ENCODE measurements around the gene PHC2.

Gene PHC2

DNA sequence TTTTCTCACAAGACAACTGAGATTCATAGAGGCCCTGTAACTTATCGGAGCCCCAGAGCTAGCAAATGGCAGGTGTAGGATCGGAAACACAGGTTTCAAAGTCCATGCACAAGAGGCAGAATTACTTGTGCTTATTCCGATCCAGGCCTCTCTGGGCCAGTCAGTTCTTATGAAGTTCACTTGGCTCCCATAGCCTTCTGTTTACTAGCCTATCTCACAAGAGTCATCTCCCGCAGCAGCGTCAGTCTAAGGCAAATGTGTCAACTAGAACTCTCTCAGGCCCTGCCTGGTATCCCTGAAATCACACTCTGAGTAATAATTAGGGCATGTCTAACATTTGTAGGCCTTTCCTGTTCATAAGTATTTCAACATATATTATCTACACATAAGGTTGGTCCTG lies 43.3 kb downstream of the PHC2 start:
- DNase-seq (ENCODE audit: low read depth), result peak; percentile 92
- TF ChIP-seq, protein P1, sequence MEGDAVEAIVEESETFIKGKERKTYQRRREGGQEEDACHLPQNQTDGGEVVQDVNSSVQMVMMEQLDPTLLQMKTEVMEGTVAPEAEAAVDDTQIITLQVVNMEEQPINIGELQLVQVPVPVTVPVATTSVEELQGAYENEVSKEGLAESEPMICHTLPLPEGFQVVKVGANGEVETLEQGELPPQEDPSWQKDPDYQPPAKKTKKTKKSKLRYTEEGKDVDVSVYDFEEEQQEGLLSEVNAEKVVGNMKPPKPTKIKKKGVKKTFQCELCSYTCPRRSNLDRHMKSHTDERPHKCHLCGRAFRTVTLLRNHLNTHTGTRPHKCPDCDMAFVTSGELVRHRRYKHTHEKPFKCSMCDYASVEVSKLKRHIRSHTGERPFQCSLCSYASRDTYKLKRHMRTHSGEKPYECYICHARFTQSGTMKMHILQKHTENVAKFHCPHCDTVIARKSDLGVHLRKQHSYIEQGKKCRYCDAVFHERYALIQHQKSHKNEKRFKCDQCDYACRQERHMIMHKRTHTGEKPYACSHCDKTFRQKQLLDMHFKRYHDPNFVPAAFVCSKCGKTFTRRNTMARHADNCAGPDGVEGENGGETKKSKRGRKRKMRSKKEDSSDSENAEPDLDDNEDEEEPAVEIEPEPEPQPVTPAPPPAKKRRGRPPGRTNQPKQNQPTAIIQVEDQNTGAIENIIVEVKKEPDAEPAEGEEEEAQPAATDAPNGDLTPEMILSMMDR (conservative IDR thresholded peaks at IDR 0.05; ENCODE audit: control insufficient read depth, insufficient read depth, low read depth, low read length), result no peak
- no peak overlapping the region for H3K4me3 ChIP-seq (ENCODE audit: control insufficient read depth, low read depth, low read length)

DNA sequence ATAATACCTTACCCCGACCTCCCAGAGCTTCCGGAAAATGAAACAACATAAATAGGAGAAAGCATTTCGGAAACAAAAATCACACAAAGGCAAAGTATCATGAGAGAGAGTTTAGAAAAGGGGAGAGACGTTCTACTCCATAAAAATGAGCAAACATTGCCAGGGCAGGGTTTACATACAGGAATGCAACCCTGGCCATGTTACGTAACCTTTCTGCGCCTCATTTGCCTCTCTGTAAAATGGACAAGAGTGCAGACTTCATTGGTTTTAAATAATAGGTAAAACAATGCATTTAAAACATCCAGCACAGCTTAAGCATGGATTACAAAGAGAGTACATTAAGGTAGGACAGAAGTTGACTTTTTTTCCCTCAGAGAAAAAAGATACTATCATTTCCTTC lies 45.6 kb downstream of the PHC2 start:
- H3K4me3 ChIP-seq (ENCODE audit: control insufficient read depth, low read depth, low read length), result no peak overlapping the region
- no peak for DNase-seq (ENCODE audit: low read depth)
- TF ChIP-seq, protein P1 (conservative IDR thresholded peaks at IDR 0.05; ENCODE audit: control insufficient read depth, insufficient read depth, low read depth, low read length), result no peak

DNA sequence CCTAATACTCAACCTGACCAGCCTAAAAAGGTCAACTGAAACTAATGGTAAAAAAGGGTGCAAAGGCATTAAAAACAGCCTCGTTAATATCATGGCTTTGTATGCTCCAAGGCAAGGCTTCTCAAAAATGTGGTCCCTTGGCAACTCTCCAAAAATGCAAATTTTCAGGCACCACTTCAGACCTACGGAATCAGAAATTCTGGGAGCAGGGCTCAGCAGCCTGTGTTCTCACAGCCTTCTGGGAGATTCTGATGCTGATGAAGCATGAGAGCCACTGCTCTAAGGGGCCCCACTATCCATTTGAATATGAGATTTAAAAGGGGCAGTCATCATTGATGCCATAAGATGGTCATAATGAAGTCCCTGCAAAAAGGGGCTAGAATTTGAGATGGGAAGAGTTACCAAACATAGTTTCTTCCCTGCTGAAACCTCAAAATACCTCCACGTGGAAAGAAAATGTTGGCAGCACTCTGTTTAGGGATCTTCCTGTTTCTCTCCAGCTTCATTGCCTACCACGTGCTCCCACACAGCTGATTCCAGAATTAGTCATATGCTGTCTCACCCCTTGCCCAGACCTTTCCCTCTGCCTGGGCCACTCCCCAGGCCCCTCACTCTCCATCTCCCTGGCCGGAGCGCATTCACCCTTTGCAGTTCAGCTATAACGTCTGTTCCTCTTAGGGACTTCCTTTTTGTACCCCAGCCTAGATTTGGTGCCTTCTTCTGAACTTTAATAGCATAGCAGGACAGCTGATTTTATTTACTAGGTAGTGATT lies 46.7 kb downstream of the PHC2 start:
- H3K4me3 ChIP-seq (ENCODE audit: control insufficient read depth, low read depth, low read length), result no peak overlapping the region
- TF ChIP-seq, protein P1 (conservative IDR thresholded peaks at IDR 0.05; ENCODE audit: control insufficient read depth, insufficient read depth, low read depth, low read length), result no peak
- DNase-seq (ENCODE audit: low read depth), result peak; percentile 87

DNA sequence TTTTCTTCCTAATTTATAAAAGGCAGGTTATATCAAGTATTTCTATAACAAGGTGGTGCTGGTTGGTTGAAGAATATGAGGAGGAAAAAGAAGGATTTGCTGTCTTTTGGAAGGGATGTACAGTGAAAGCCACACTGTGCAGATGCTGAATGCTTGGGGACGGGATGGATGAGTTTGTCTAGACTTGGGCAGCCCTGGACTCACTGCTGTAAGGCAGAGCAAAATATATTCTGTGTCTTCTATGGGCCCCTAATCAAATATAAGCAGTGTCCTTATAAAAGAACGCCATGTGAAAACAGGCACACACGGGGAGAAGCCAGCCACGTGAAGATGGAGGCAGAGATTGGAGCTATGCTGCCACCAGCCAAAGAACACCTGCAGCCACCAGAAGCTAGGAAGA lies 47.4 kb downstream of the PHC2 start:
- TF ChIP-seq, protein P1 (conservative IDR thresholded peaks at IDR 0.05; ENCODE audit: control insufficient read depth, insufficient read depth, low read depth, low read length), result no peak
- no peak for DNase-seq (ENCODE audit: low read depth)
- no peak overlapping the region for H3K4me3 ChIP-seq (ENCODE audit: control insufficient read depth, low read depth, low read length)

DNA sequence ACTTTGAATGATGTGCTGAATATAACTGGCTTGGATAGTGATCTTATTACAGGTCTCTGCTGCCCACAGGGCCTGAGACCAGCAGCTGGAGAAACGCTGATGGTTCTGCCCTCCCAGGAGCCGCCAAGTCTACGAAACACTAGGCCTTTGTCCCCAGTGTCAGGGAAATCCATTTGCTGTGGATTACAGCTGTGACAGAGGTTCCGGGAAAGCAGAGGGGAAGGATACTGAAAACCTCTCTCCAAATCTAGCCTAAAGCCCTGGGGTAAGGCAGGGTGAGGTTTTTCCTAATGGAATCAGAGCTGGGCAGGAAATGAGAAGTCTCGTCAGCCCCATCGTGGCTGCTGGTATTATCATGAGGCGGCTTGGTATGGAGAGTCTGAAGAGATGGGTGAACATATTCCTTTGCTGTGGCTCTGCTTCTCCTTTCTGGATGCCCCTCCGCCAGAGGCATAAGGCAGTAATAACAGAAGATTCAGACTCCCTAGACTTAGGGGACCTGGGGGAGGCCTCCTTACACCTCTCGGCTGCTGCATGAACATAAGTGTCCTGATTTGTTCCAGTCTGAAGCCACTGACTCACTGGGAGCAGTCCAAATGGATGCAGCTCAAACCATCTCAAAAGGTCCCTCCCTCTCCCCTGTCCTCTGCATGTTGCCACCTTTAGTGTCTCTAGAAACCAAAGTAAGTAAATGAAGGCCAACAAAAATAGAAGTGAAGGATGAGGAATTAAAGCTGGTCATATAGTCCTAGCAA lies 48.1 kb downstream of the PHC2 start:
- no peak overlapping the region for H3K4me3 ChIP-seq (ENCODE audit: control insufficient read depth, low read depth, low read length)
- DNase-seq (ENCODE audit: low read depth), result peak; percentile 31
- TF ChIP-seq, protein P1 (conservative IDR thresholded peaks at IDR 0.05; ENCODE audit: control insufficient read depth, insufficient read depth, low read depth, low read length), result no peak

DNA sequence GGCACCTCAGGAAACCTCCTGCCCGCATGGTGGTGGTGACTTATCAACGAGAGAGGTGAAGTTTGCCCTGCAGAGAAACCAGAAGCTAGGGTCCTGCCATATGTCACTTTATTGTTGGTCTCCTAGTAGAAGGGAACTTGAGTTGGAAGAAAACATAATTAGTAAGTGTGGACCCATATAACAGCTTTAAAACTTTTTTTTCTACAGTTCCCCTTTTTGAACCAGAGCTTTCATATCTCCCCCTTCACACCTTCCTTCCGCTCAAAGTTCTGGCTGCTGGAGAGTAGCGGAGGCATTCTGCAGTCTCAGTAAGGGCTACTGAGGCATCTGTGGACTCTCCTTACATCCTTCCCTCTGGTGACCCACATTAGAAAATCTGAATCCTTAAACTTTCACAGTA lies 48.9 kb downstream of the PHC2 start:
- DNase-seq (ENCODE audit: low read depth), result no peak

More for the DNA sequence above, 48.9 kb downstream of the PHC2 start:
- TF ChIP-seq, protein P1 (conservative IDR thresholded peaks at IDR 0.05; ENCODE audit: control insufficient read depth, insufficient read depth, low read depth, low read length), result no peak
- H3K4me3 ChIP-seq (ENCODE audit: control insufficient read depth, low read depth, low read length), result no peak overlapping the region

Data from fibroblast of mammary gland (primary cell).